HG02884 (cell line): ENCODE data around the gene RGMB.

Source experiments
- ATAC-seq: cut with Tn5 transposase; IDR thresholded peaks from one replicate; pipeline ENCODE4 v1.9.1; 2021; ENCODE audit warnings: mild to moderate bottlenecking, moderate library complexity; ENCODE audit not compliant: unreplicated experiment

Gene RGMB

DNA sequence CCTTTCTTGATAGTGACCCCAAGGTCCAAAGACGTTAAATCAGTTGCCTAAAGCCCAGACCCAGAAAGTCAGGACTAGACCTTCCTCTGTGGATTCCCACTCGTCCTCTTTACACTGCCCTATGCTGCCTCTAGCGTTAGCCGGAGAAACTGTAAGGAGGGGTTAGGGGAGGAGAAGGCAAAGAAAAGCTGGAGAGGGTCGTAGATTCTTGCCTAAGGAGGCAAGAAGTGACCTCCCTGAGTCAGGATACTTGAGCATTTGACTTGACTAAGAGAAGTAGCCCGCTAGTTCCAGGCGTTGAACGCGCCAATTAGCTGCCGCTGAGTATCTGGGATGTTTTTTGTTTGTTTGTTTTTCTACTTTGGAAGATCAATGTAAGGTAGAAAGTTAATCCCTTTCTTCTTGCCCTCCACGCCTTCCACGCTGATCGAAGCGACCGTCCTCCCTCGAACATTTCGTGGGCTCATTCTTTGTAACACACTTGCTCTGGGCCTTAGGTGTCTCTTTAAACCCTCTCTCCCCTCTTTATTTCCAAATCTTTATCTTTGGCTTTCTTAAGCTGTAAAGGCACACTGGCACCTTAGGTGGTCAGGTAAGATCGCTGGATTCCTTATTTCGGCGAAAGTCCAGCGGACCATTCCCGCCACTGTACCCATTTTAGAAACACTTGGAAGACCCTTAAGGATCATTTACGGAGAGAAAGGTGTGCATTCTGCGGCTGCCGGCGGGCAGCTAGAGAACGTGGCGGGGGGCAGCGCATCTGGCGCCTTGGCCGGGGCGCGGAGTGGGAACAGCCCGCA lies 5.1 kb upstream of the RGMB start:
- ATAC-seq: peak; percentile 43

DNA sequence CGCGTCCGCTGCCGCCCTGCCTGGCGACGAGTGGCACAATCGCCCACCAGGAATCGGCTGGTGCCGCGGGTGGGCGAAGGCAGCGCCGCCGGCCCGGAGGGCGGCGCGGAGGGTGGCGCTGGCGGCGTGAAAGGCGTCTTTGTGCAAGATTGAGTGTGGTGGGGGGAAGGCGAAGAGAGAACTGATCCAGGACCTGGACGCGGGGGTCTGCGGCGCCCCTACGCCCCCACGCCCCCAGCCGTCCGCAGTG lies 4.6 kb upstream of the RGMB start:
- ATAC-seq: no peak

DNA sequence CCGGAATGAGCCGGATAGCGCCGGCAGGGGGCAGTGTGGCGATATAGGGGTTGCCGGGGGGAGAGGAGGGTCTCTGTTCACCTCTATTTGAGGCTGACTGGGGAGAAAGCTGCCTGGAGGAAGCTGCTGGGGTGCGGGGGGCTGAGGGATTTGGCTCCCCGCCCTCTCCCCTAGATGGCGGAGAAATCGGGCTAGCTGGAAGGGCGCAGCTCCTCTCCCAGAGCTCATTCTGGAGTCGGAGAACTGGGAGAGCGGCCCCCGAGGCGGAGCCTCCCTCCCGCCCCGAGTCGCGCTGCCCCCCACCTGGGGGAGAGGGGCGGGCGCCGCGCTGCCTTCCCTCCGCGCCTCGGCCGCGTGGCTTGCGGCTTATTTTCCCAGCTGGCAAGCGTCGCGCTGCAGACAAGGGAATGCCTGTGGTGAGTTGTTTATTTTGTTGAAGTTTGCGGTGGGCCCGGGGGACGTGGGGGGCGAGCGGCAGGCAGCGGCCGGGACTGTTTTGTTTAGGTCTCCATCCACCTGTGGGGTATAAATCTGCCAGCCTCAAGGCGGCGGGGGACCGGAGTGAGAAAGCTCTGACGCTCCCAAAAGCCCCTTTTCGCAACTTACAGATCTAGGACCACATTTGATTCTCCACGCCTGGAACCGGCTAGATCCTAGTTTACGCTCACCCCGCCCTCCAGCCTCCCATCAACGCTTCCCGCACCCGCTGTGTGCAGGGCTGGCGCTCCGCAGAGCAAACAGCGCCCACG lies 4.1 kb upstream of the RGMB start:
- no peak for ATAC-seq

DNA sequence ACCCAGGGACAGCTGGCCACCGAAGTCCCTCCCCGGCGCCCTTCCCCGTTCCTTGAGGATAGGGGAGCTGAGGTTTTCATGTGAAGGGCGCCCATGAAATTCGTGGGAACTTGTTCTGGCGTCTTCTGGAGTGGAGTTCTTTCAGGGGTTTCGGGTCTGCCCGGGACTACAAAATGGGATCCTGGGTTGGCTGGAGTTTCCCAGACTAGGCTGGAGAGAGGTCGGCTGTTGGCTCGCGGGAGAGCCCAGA lies 3.6 kb upstream of the RGMB start:
- ATAC-seq: no peak

DNA sequence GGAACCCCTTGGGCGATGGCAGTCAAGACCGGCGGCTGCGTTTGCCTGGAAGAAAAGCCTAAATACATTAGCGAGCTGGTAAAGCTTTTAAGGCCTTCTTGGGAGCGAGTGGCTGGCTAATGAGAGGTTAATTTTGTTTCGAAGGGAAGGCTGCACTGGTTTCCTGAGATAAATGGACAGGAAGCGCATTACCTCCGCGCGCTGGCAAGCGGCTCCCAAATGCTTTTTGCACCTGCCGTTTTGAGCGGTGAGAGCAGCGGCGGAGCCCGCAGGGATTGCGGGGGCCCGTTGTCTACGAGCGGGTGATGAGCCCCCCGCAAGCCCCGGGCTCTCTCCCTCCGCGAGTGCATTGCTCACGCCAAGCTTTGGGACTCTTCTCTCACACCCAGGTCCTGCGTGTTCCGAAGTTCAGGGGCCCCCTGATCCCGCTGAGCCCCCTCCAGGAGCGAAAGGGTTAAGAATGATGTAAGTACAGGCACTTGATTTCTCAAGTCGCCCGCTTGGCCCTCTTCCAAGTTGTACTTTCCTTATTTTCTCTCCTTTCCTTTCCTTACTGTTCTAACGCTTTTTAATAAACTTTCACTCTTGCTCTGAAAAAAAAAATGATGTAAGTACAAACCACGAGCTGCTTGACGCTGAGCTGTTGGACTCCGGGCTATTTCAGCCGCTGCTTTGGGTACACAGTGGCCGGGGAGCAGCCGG lies 3.1 kb upstream of the RGMB start:
- ATAC-seq: no peak

DNA sequence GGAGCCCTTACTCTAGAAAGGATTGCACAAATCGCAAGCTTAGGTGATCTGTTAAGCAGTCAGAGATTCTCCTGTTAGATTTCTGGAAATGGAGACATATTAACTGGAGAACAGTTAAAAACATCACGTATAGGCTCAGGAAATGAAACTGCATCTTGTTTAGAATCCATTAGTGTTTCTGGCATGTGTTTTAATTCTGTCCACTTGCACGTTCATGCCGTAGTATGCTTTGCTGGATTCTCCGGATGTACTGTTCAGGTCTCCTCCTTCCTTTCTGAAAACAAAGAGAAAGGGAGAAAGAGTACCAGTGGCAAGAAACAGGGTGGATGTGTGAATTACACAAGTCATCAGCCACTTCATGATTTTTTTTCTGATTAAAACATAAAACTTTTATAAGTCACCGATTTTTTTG lies 2.5 kb upstream of the RGMB start:
- ATAC-seq: no peak

DNA sequence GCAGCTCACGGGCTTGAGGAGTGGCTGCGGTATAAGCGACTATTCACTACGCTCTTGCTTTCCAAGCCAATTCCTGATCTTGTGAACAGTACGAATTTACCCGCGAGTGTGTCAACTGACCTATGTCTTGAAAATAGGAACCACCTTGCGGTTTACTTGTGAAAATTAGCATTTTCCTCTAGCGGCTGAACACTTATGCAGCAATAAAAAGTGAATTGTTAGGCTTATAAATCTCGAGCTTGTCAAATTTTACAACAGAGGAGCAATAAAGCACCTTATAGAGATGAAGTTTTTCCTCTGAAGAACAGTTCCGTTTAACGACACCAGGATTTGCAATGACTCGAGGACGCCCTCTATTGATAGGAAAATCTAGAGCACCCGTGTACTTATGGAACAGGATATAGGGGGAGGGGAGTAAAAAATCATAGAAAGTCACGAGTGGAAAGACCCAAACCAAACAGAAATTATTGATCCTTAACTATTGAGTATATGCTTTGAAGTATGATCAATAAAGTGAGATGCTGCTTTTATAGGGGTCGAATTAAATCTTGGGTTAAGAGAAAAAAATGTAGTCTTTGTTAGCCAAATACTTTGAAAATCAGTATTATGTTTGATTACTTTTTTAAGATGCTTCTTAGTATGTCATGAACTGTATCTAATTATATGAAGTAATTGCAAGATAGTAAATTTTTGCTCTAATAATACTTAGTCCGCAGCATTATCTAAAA lies 1.9 kb upstream of the RGMB start:
- ATAC-seq: no peak

DNA sequence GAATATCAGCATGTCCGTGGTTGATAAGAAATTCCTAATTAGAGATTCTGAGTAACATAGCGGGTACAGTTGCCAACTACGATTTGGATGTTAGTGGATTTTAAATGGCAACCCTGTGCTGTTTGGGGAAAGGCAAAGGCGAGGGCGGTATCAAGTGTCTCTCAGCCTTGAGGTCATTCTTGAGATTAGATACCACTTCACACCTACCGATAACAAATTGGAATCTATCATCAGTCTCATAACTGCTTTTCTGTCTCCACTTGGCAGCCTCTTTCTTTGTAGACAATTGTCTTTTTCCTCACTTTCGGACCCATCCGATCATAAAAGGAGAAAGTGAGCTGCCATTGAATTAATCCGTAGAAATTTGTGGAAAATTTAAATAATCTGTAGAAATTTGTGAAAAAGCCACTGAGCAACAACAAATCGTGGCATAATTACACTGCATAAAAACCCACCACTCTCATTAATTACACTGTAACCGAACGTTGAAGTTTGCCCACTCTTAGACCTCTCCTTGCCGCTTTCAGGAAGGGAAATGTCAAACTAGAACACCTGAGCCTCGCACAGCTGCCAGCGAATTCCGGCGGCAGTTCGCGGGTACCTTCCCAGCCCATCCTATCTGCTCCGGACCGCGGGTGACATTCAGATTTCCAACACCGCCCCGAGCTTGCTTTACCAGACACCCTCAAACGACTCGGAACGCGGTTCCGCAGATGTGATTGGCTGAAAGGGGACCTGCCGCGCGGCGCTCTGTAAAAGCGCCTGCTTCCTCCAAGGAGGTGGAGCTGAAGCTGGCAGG lies 849 bp upstream of the RGMB start:
- peak; percentile 24 for ATAC-seq

DNA sequence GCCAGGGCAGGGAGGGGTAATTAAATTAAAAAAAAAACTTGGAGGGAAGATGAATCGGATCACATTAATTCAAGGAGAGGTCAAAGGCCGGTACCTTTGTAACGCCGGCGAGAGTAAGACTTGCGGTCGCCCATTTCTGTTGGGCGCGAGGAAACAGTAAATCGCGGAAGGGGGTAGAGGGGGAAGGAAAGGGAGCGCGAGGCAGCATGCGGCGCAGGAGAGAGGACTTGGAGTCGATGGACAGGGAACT lies 324 bp upstream of the RGMB start:
- ATAC-seq: no peak

DNA sequence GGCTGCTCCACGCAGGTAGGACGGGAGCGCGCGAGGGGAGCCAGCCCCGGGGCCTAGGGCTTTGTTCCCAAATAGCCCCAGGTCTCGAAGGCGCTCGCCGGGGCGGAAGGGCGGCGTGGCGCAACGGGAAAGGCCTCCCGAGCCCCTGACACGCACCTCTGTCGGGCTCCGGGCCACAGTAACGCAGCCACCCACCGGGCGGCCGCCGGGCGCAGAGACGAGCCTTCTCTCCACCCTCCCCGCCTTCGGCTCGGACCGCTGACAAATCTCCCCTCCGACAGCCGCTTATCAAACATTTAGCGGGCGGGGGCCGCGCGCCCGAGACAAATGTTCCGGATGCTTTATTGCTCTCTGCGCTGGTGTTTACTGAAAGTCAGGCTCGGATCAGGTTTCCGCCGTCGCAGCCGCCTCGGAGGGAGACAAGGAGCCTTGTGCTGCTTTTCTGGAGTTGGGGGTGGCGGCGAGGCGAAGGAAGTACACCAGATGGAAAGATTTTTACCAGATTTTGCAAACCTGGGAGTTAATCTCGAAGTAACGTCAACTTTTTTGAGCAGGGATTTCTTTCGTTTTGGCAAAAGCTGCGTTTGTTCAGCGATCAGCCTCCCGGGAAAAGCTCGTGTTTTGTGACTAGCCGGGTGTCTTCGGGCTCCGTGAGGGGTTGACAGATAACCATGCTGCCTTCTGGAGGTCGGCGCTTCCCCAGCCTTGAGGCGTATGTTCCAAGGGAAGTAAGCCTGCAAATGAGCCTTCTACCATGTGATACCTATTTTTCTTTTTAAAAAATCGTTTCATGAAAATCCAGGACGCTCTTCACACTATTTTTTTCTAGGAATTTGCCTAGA lies 950 bp downstream of the RGMB start:
- peak; percentile 24 for ATAC-seq

DNA sequence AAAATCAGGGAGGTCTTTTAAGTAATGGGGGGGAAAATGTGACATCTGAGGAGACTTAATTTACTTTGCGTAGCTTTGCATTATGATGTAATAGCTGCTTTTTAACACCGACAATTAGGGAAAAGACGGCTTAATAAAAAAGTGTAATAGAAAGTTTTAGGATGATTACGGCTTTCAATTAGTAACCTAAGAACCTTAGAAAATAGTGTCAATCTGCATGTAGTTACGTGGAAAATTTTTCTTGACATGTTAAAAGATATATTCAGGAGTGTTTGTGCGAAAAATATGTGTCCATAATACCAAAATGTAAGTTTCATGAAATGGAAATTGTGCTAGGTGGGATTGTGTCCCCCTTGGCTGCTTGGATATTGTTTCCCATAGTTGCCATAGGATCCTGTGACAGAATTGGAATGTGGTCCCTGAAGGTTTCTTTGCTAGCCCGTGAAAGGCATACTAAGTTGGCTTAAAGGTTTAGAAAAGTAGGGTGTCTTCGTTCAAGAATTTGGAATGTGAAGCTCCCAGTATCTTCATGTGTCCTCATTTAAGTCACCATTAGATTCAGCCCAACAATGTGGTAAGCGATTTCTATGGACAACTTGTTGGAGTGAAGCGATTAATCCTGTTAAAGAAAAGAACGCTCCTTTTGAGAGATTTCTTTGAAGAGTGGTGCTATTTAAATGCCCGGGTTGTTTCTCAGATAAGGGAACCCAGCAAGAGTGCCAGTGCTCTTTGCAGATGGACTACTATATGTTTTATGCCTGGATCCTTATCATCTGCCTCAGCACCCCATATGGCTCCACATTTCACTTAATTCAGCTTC lies 2.0 kb downstream of the RGMB start:
- no peak for ATAC-seq

DNA sequence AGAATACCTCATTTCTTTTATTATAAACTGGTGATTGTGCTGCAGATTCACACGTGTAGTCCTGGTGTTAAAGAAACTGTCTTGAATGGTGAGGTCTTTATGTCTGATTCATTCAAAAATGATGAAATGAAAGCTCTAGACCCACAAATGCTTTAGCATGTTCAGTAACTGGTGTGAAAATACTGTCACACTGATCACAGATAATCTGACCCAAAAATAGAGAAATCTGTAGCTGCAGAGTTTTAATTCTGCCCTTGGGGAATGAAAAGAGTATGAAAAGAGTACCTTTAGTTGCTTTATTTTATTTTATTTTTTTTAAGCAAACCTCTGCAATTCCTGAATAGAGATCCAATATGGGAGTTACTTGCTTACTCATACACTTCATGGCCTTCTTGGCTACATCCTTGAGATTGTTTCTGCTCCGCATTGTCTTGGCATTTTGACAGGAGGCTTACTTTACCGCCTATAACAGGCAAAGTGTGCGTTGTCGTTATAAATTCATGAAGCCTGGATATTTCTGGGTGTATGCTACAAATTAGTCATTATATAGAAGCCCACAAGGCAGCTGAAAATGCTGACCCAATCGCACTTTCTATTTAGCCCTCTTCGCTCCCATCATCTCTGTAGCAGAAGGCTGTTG lies 2.7 kb downstream of the RGMB start:
- no peak for ATAC-seq

DNA sequence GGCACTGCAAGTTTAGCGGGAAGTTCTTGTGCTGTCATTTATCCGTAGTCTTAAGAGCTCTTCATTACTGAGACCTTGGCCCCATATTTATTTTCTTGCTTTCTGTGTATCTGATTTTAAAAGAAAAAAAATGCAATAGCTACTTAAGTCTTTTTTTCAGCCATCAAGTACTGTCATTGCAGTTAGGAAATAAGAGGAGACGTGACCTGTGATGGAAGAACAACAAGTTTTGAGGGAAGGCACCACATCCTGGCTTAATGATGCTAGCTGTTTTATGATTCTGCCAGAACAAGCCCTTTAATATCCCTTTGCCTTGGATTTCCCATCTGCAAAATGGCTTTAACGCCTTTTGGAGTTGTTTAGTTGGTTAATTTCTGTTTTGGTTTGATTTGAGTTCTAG lies 3.8 kb downstream of the RGMB start:
- ATAC-seq: no peak

DNA sequence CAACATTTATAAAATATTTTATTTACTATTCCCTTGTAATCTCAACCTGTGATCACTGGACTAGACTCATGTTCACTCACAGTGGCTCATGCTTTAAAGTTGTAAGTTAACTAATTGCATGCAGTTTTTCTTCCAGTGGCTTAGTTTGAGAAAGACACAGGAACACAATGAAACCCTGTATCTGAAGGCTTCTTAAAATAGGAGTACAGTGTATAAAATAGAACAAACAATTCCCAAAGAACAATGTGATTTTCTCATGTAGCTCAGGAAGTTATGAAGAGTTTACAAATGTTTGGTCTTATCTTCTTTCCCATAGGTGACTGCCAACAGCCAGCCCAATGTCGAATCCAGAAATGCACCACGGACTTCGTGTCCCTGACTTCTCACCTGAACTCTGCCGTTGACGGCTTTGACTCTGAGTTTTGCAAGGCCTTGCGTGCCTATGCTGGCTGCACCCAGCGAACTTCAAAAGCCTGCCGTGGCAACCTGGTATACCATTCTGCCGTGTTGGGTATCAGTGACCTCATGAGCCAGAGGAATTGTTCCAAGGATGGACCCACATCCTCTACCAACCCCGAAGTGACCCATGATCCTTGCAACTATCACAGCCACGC lies 5.9 kb downstream of the RGMB start:
- no peak for ATAC-seq

DNA sequence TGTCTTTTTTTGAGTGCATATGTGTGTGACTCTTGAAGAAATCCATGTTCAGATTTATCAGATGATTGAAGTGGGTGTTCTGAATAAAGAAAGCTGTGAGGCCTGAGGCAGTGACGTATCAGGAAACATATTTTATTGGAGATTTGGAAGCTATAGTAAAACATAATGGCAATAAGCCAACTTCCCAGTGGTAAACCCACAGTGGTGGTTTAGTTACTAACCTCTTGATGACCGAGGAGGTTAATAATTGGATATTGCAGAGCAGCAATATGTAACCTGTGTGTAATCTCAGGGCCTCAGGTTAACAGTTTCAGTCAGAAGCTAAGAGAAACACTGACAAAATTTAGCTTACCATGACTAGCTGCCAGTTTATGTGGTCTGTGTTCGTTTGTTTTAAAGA lies 6.9 kb downstream of the RGMB start:
- no peak for ATAC-seq

DNA sequence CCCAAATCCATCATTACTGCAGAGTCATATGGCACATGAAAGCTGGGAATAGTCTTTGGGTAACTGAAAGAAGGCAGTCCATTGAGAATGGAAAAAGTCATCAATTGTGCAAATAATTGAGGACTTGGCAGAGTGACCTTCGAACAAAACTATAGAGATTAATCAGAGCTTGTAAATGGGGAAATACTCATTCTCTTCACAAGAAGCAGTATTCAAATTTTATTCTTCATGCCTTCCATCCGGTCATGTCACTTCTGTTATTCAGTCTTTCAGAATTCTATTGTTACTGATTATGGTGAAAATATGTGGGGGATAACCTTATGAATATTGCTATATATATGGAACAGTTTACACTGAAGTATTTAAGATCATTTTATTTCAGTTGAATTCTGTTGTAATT lies 8.1 kb downstream of the RGMB start:
- no peak for ATAC-seq

DNA sequence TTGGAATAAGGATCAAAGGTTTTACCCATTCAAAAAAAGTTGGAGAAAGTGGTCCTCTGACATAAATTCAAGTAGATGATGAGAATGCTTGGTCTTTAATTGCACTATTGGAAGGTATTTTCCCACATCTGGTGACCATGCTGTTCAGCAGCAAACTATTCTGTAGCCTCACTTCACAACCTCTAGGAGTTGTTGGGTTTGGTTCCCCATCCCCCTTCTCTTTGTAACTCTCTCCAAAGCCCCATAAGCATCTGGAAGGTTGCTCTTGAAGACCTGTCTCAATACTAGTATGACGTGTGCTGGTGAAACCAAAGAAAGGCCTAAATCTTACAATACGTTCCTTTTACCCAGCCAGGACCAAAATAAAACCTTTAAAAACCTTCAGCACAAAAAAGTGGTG lies 8.5 kb downstream of the RGMB start:
- no peak for ATAC-seq

DNA sequence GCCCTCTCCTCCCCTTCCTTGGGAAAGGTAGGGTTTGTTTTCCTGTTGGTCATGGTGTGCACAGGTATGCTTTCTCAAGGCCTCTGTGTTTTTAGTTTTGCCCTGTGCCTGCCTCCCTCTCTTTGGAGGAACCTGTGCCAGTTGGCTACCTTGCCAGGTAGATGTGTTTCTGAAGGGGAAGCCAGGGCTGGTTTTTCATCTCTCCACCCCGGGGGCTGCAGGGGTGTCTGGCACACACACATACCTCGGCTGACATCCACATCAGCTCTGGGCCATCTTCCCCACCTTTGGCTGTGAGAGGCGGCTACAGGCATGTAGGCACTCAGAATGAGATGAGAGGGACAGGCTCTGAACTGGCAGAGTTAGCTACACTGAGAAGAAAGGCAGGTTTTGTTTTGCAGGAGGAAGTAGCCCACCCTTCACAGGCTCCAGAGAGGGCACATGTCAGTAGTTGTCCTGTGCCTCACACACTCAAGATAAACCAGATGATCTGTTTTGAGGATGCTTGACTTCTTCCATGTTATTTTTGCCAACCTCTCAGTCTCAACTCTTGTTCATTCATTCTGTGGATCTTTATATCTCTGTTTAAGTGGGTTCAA lies 9.7 kb downstream of the RGMB start:
- no peak for ATAC-seq
